ENCODE measurements around the gene ZKSCAN7.
"Not testable (repeated sequence)": the region's sequence is repeated elsewhere in the genome, so short reads cannot be mapped to it uniquely, and the experiment has no call there.

ZKSCAN7 gene

GRCh38 chr3:44577354-44577952, 22.5 kb downstream of the ZKSCAN7 start:
- not testable (repeated sequence) for DNase-seq

- not testable (repeated sequence) for DNase-seq
Observed at GRCh38 chr3:44578316-44578715, 23.3 kb downstream of the ZKSCAN7 start.

DNA sequence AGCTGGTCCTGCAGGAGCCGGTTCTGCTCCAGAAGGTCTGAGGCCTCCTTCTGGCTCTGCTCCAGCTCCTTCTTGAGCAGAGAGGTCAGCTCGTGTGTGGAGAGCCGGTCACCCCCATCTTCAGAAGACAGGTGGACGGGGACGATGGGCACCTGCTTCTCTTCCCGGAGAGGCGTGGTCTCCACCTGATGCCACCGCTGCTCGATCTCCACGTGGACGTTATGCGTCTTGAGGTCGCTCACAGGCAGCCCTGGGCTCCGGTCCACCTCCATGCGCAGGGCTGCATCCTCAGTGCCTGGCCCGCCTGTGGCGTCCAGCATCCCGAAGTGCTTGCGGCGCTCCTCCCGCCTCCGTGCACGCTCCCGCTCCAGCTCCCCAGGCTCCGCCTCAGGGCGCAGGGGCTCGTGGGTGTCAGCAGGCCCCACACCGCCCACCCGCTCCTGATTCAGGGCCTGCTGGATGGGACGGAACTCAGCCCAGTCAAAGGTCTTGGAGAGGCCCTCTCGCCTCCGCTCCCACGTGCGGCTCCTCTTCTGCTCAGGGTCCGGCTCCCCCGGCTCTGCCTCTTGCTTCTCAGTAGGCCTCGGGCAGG, 24.0 kb downstream of the ZKSCAN7 start:
- DNase-seq, result not testable (repeated sequence)

DNA sequence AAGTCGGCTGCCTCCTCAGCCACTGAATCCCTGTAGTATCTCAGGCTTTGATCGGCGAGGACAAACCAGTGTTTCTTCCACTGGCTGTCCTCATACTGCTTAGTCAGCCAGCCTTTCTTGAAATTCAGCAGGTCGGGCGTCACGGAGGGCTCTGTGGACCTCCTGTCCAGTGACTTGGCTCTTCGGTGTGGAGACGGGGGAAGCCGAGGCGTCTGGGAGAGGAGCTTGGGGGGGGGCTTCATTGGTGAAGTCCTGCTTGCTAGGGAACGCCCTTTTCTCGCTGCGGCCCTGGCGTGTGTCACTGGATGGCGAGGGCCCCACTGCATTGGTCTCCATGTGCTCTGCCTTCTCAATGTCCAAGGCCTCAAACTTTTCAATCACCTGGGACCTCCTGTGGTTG, 24.8 kb downstream of the ZKSCAN7 start:
- DNase-seq, result not testable (repeated sequence)

- not testable (repeated sequence) for DNase-seq
Observed at GRCh38 chr3:44580971-44581370, 26.0 kb downstream of the ZKSCAN7 start.

GRCh38 chr3:44584646-44585501, 29.9 kb downstream of the ZKSCAN7 start, which contains the start of gene ZNF660:
ZNF660 (plus strand) TSS chr3:44584964; CDS start chr3:44594194, 9,230 bp downstream.
- DNase-seq, result no peak

DNA sequence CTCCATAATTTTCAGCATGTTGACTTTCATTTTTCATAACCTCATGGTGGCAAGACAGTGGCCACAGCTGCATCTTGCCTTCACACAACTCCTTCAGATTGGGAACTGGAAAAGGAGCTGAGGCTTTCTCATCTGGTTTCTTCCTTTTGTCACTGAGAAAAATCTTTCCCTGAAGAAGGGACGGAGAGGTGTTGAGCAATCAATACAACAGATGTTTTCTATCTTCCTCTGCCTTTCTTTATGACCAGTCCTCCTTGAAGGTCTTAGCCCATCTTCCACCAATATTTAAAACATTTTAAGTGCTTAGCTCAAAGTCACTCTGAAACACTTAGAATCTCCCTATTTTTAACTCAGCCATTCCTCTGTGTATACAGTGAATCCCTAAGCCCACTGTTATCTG, 41.6 kb downstream of the ZKSCAN7 start:
- DNase-seq, result no peak

GRCh38 chr3:44601749-44602148, 46.8 kb downstream of the ZKSCAN7 start:
- DNase-seq, result no peak

DNA sequence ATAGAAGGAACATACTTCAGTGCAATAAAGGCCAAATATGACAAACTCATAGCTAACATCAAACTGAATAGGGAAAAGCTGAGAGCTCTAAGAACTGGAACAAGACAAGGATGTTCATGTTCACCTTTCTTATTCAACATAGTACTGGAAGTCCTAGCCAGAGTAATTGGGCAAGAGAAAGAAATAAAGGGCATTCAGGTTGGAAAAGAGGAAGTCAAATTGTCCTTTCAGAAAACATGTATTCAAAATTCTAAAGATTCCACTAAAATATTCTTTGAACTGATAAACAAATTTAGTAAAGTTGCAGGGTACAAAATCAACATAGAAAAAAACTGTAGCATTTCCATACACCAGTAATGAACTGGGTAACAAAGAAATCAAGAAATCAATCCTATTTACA, 57.7 kb downstream of the ZKSCAN7 start:
- DNase-seq, result no peak

Measured in activated gamma-delta T cell (primary cell).